Natural killer cell (primary cell): ENCODE data around the gene USP4. TPM values are rescaled to one million over a fixed set of nuclear protein-coding genes. Genes with fewer than 3 reads are reported as not detected.
A peak's percentile ranks its signal among the peaks of the same experiment; 100 is the strongest.

ENCODE experiments used
- ATAC-seq, 3 donors: fragments of 150-1000 bp in 2 of 3; fragments of 200-7000 bp in 1 of 3; cut with Tn5 transposase; 1 replicate in 1 of 3; 2 replicates in 2 of 3; pipeline ENCODE4 v1.10.0; 2021; ENCODE audit warnings: mild to moderate bottlenecking in 2 of 3, moderate library complexity in 2 of 3
- DNase-seq, 2 donors: peaks; one replicate each; pipeline versions ENCODE4 v3.0.0 to v3.0.0-alpha.2; 2013 to 2021; ENCODE audit warnings: mixed read lengths in 1 of 2
- H3K27ac ChIP-seq: one replicate; pipeline ENCODE4 v1.5.1; 2013; ENCODE audit warnings: mild to moderate bottlenecking, low read length
- H3K27me3 ChIP-seq: one replicate; pipeline ENCODE4 v1.6.1; 2013; ENCODE audit warnings: low read length; ENCODE audit not compliant: control insufficient read depth, insufficient read depth
- H3K36me3 ChIP-seq: one replicate; pipeline ENCODE4 v1.6.1; 2013; ENCODE audit warnings: low read length; ENCODE audit not compliant: control insufficient read depth, insufficient read depth
- H3K4me1 ChIP-seq: one replicate; pipeline ENCODE4 v1.6.1; 2013; ENCODE audit warnings: low read length; ENCODE audit not compliant: control insufficient read depth, insufficient read depth
- H3K4me3 ChIP-seq: one replicate; pipeline ENCODE4 v1.5.1; 2013; ENCODE audit warnings: low read length
- H3K9me3 ChIP-seq: one replicate; pipeline ENCODE4 v1.6.1; 2013; ENCODE audit warnings: low read length; ENCODE audit not compliant: control insufficient read depth, insufficient read depth
- H3K27ac Mint-ChIP-seq, 2 donors: one replicate each; pipeline ENCODE4 v1.8.0; 2022; ENCODE audit warnings: mild to moderate bottlenecking in 2 of 2, mixed read lengths in 2 of 2, moderate library complexity in 1 of 2
- H3K27me3 Mint-ChIP-seq, 2 donors: one replicate each; pipeline ENCODE4 v1.8.0; 2022; ENCODE audit warnings: low read depth in 2 of 2, mixed read lengths in 2 of 2
- H3K36me3 Mint-ChIP-seq: one replicate; pipeline ENCODE4 v1.8.0; 2022; ENCODE audit warnings: mixed read lengths
- H3K4me1 Mint-ChIP-seq, 2 donors: one replicate each; pipeline ENCODE4 v1.8.0; 2022; ENCODE audit warnings: mixed read lengths in 2 of 2
- H3K4me3 Mint-ChIP-seq: one replicate; pipeline ENCODE4 v1.8.0; 2022; ENCODE audit warnings: mild to moderate bottlenecking, moderate library complexity, mixed read lengths
- H3K9me3 Mint-ChIP-seq, 2 donors: one replicate each; pipeline ENCODE4 v1.8.0; 2022; ENCODE audit warnings: mixed read lengths in 2 of 2
- CTCF ChIP-seq: fragments of 200-600 bp; IDR thresholded peaks from one replicate; pipeline ENCODE4 v1.8.0; 2022; ENCODE audit warnings: antibody characterized with exemption
- WGBS: methylation state at CpG from one replicate; pipeline ENCODE4 v1.1.7; 2013; ENCODE audit warnings: missing lambda C conversion rate; ENCODE audit not compliant: insufficient coverage; 5-methylcytosine and 5-hydroxymethylcytosine counted together
- intact Hi-C: fragments of 100-400 bp; cut with micrococcal nuclease; formaldehyde crosslinking; loops from one replicate; pipeline ENCODE4 v1.14.2; 2022
- total RNA-seq, 4 donors: library from RNA; stranded (reverse); fragments of 120-200 nt in 1 of 4; gene quantifications; one replicate each; pipeline versions ENCODE4 v1.2.3 to v1.2.4, GENCODE V29; 2013 to 2022

Gene USP4
- total RNA-seq, 3 donors from 2014 or later (not counting 1 experiment from before 2014, with no cell fraction given), result 110 to 138 (median 135) TPM

GRCh38 chr3:49276475-49277382 lies 63.1 kb downstream of the USP4 start, which contains the start of gene C3orf62:
C3orf62 (minus strand) TSS chr3:49277232; CDS start chr3:49276872, 360 bp downstream.
- Histone ChIP-seq H3K4me1 (peaks cover 16% of the 10 kb centered on the region), H3K9me3 (no peaks in the 10 kb centered on the region), H3K27ac (peak within 1 kb of the TSS; percentile 84), H3K36me3 (peaks cover 18% of the 10 kb centered on the region), H3K4me3 (peak within 1 kb of the TSS; percentile 44), H3K27me3 (no peaks in the 10 kb centered on the region)
- peak; percentile 54 to 78 for DNase-seq
- TF ChIP-seq CTCF, result no peak
- Mint-ChIP-seq H3K36me3 (no peaks in the 10 kb centered on the region), H3K9me3 (no peaks in the 10 kb centered on the region), H3K4me3 (peak within 1 kb of the TSS; percentile 89), H3K27me3 (no peaks in the 10 kb centered on the region), H3K4me1 (peaks cover 21 to 23% of the 10 kb centered on the region in 2 donors), H3K27ac (peak within 1 kb of the TSS; percentile 86 to 94)
- ATAC-seq, result peak; percentile 84 to 89 (median 87)
- intact Hi-C loops, result no loop called here
- WGBS, result 6% methylated on average over 51 of the region's 51 CpGs

- Mint-ChIP-seq H3K4me3 (no peak overlapping the region), H3K27me3 (no peaks in the 10 kb centered on the region), H3K9me3 (no peaks in the 10 kb centered on the region), H3K36me3 (no peaks in the 10 kb centered on the region), H3K4me1 (peaks cover 21 to 23% of the 10 kb centered on the region in 2 donors), H3K27ac (no peak overlapping the region)
- Histone ChIP-seq H3K9me3 (no peaks in the 10 kb centered on the region), H3K27ac (no peak overlapping the region), H3K4me1 (peaks cover 16% of the 10 kb centered on the region), H3K4me3 (no peak overlapping the region), H3K36me3 (peaks cover 10% of the 10 kb centered on the region), H3K27me3 (no peaks in the 10 kb centered on the region)
- intact Hi-C loops, result no loop called here
- TF ChIP-seq CTCF, result no peak
- WGBS, result 95% methylated on average over 10 of the region's 11 CpGs
- no peak for ATAC-seq
- DNase-seq, result no peak
These were observed 65.9 kb downstream of the USP4 start for GRCh38 chr3:49273825-49274532.

- H3K4me3 ChIP-seq, result no peak overlapping the region
- H3K27me3 Mint-ChIP-seq, result no peaks in the 10 kb centered on the region
- H3K27ac Mint-ChIP-seq, result no peak overlapping the region
- H3K9me3 ChIP-seq, result no peaks in the 10 kb centered on the region
- H3K36me3 Mint-ChIP-seq, result no peaks in the 10 kb centered on the region
- DNase-seq (no peak), ATAC-seq (no peak)
- intact Hi-C loops, result no loop called here
- H3K9me3 Mint-ChIP-seq, result no peaks in the 10 kb centered on the region
- peaks cover 5% of the 10 kb centered on the region for H3K4me1 ChIP-seq
- no peaks in the 10 kb centered on the region for H3K27me3 ChIP-seq
- H3K4me1 Mint-ChIP-seq, result peaks cover 5% of the 10 kb centered on the region in 2 donors
- WGBS, result 98% methylated on average over 4 of the region's 4 CpGs
- no peak overlapping the region for H3K4me3 Mint-ChIP-seq
- H3K36me3 ChIP-seq, result peaks cover 6% of the 10 kb centered on the region
- no peak overlapping the region for H3K27ac ChIP-seq
- no peak for TF ChIP-seq CTCF
These were observed 68.8 kb downstream of the USP4 start for GRCh38 chr3:49271047-49271446.
